Keratinocyte (primary cell): ENCODE data around the gene ABCD3. TPM values are rescaled to one million over a fixed set of nuclear protein-coding genes. Genes with fewer than 3 reads are reported as not detected.
A peak's percentile ranks its signal among the peaks of the same experiment; 100 is the strongest.
"Not testable (repeated sequence)": the region's sequence is repeated elsewhere in the genome, so short reads cannot be mapped to it uniquely, and the experiment has no call there.

Source experiments
- DNase-seq: peaks from one replicate; pipeline ENCODE4 v3.0.0-alpha.2; 2011; ENCODE audit warnings: low read depth, missing footprints, low spot score
- FAIRE-seq: peaks from 2 replicates; lab custom pipeline; 2011; peaks lifted over from hg19 to GRCh38; lab: Jason Lieb, UNC
- H2AFZ ChIP-seq: 2 replicates; pipeline ENCODE4 v1.6.0; 2012; ENCODE audit warnings: low read length, control low read depth, inconsistent platforms; ENCODE audit not compliant: control insufficient read depth
- H3K27ac ChIP-seq: 2 replicates; pipeline ENCODE4 v1.5.1; 2011; ENCODE audit warnings: low read length; ENCODE audit not compliant: control insufficient read depth, insufficient read depth
- H3K27me3 ChIP-seq: 3 replicates; pipeline ENCODE4 v1.6.0; 2011; ENCODE audit warnings: low read length; ENCODE audit not compliant: control insufficient read depth, insufficient read depth; ENCODE audit errors: extremely low read depth
- H3K36me3 ChIP-seq, 2 experiments: 2 replicates in 1 of 2; 3 replicates in 1 of 2; pipeline ENCODE4 v1.5.1; 2011; ENCODE audit warnings: low read length in 2 of 2, mild to moderate bottlenecking in 1 of 2; ENCODE audit not compliant: control insufficient read depth in 2 of 2, insufficient read depth in 2 of 2; ENCODE audit errors: extremely low read depth in 1 of 2
- H3K4me1 ChIP-seq: 3 replicates; pipeline ENCODE4 v1.5.1; 2011; ENCODE audit warnings: low read length; ENCODE audit not compliant: control insufficient read depth, insufficient read depth; ENCODE audit errors: extremely low read depth
- H3K4me2 ChIP-seq: 3 replicates; pipeline ENCODE4 v1.6.0; 2011; ENCODE audit warnings: low read depth, low read length; ENCODE audit not compliant: control insufficient read depth, insufficient read depth; ENCODE audit errors: extremely low read depth
- H3K4me3 ChIP-seq, 3 experiments: fragments of 200-600 bp in 1 of 3; sonication (generic) in 1 of 3; 2 replicates in 2 of 3; 3 replicates in 1 of 3; pipeline ENCODE4 v1.5.1; 2011 to 2016; ENCODE audit warnings: low read length in 3 of 3, mild to moderate bottlenecking in 3 of 3, control low read depth in 2 of 3, inconsistent platforms in 1 of 3, low read depth in 1 of 3, mixed read lengths in 1 of 3, mixed run types in 1 of 3, moderate library complexity in 1 of 3; ENCODE audit not compliant: control insufficient read depth in 2 of 3, insufficient read depth in 2 of 3; ENCODE audit errors: extremely low read depth in 1 of 3
- H3K79me2 ChIP-seq: 2 replicates; pipeline ENCODE4 v1.6.0; 2012; ENCODE audit warnings: low read length; ENCODE audit not compliant: control insufficient read depth, insufficient read depth
- H3K9ac ChIP-seq: 3 replicates; pipeline ENCODE4 v1.6.0; 2011; ENCODE audit warnings: low read length; ENCODE audit not compliant: control insufficient read depth, insufficient read depth; ENCODE audit errors: extremely low read depth
- H3K9me1 ChIP-seq: 3 replicates; pipeline ENCODE4 v1.6.0; 2011; ENCODE audit warnings: low read length; ENCODE audit not compliant: control insufficient read depth, insufficient read depth; ENCODE audit errors: extremely low read depth
- H3K9me3 ChIP-seq: 2 replicates; pipeline ENCODE4 v1.5.1; 2012; ENCODE audit warnings: low read depth, low read length; ENCODE audit not compliant: control insufficient read depth
- H4K20me1 ChIP-seq: 3 replicates; pipeline ENCODE4 v1.6.0; 2011; ENCODE audit warnings: low read length; ENCODE audit not compliant: control insufficient read depth, insufficient read depth; ENCODE audit errors: extremely low read depth
- EZH2 ChIP-seq: IDR thresholded peaks from one replicate; pipeline ENCODE4 v1.6.1; 2012; ENCODE audit warnings: inconsistent platforms, mild to moderate bottlenecking, low read length, moderate library complexity
- dilution Hi-C: fragments of 300-500 bp; cut with MboI; formaldehyde crosslinking; loops from one replicate; pipeline ENCODE4 v1.7.0; 2020; ENCODE audit warnings: low sequenced_read_pairs; ENCODE audit not compliant: extremely low pct_ligation_motif_present
- polyA plus RNA-seq, 5 experiments: library from polyadenylated mRNA; depleted of rRNA in 3 of 5; stranded (reverse) in 3 of 5; stranded (forward) in 1 of 5; unstranded in 1 of 5; fragments of >200 nt; gene quantifications; 1 replicate in 1 of 5; 2 replicates in 3 of 5; 3 replicates in 1 of 5; pipeline versions ENCODE4 v1.2.1 to v1.2.3, GENCODE V29; 2011 to 2012; ENCODE audit warnings: missing spikeins in 2 of 5, low read depth in 1 of 5, low replicate concordance in 1 of 5
- TF ChIP-seq, protein P1 (sequence below), 3 experiments: IDR thresholded peaks in 1 of 3; conservative IDR thresholded peaks in 1 of 3; optimal IDR thresholded peaks in 1 of 3; 2 replicates in 2 of 3; 3 replicates in 1 of 3; pipeline versions ENCODE3 to v1.5.1; 2011; ENCODE audit warnings: low read length in 3 of 3, mild to moderate bottlenecking in 3 of 3, moderate library complexity in 2 of 3, control low read depth in 1 of 3, inconsistent platforms in 1 of 3; ENCODE audit not compliant: insufficient read depth in 2 of 3; ENCODE audit errors: extremely low read depth in 1 of 3

The ABCD3 gene
- polyA plus RNA-seq, 1 donor (not counting 4 experiments of a cell fraction or from before 2014, with no cell fraction given), result 34.9 TPM

GRCh38 chr1:94422115-94422820, 4.1 kb downstream of the ABCD3 start:
- Histone ChIP-seq H3K4me3 (peak overlapping the region in 2 of 3 experiments; percentile 40 to 41), H3K27ac (peak overlapping the region; percentile 69), H3K9me1 (no peaks in the 10 kb centered on the region), H3K9me3 (no peaks in the 10 kb centered on the region), H2AFZ (no peak overlapping the region), H3K36me3 (no peaks in the 10 kb centered on the region), H3K4me1 (peaks cover 30% of the 10 kb centered on the region), H4K20me1 (no peaks in the 10 kb centered on the region), H3K79me2 (peaks cover 86% of the 10 kb centered on the region), H3K27me3 (no peaks in the 10 kb centered on the region), H3K4me2 (peak overlapping the region; percentile 82), H3K9ac (peak overlapping the region; percentile 19)
- dilution Hi-C loops, result no loop called here
- FAIRE-seq, result peak; percentile 71
- no peak for DNase-seq
- TF ChIP-seq, protein P1, sequence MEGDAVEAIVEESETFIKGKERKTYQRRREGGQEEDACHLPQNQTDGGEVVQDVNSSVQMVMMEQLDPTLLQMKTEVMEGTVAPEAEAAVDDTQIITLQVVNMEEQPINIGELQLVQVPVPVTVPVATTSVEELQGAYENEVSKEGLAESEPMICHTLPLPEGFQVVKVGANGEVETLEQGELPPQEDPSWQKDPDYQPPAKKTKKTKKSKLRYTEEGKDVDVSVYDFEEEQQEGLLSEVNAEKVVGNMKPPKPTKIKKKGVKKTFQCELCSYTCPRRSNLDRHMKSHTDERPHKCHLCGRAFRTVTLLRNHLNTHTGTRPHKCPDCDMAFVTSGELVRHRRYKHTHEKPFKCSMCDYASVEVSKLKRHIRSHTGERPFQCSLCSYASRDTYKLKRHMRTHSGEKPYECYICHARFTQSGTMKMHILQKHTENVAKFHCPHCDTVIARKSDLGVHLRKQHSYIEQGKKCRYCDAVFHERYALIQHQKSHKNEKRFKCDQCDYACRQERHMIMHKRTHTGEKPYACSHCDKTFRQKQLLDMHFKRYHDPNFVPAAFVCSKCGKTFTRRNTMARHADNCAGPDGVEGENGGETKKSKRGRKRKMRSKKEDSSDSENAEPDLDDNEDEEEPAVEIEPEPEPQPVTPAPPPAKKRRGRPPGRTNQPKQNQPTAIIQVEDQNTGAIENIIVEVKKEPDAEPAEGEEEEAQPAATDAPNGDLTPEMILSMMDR (optimal IDR thresholded peaks at IDR 0.05 in 1 of 3, IDR thresholded peaks at IDR 0.05 in 1 of 3, conservative IDR thresholded peaks at IDR 0.05 in 1 of 3; ENCODE audit: extremely low read depth in 1 of 3, insufficient read depth in 2 of 3, low read length in 3 of 3), result no peak
- no peak for TF ChIP-seq EZH2

DNA sequence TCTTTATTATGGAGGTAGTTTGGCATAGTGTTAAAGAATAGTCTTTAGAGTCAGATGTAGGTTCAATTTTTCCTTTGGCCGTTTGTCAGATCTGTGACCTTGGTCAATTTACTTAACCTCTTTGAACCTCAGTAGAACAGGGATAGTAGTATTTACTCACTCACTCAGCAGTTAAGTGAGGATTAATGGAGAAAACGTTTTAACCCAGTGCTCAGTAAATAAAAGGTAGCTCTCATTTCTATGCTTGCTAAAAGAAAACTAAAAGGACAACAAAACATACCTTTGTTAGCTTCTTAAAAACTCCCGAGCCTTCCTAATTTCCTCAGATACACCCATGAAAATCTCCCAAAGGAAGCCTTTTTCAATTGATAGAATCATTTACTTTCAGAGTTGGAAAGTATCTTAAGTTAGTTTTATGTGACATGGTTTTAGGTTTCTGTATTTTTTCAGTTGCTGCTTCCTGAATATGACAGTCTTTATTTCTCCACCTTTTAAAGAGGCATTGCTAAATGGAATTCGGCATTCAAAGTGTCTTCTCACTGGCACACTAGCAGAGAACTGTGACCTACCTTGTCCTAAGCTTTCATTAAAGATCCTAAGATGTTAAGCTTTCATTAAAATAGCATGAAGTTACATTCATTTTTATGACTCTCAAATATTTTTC, 7.8 kb downstream of the ABCD3 start:
- peaks cover 93% of the 10 kb centered on the region for H3K79me2 ChIP-seq
- FAIRE-seq, result peak; percentile 57

DNA sequence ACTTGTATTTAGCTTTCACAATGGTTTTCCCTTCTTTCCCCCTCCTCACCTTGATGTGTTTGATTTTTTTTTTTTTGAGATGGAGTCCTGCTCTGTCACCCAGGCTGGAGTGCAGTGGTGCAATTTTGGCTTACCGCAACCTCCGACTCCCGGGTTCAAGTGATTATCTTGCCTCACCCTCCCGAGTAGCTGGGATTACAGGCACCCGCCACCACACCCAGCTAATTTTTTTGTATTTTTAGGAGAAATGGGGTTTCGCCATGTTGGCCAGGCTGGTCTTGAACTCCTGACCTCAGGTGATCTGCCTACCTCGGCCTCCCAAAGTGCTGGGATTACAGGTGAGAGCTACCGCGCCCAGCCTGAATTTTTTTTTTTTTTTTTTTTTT, 8.3 kb downstream of the ABCD3 start:
- H3K4me2 ChIP-seq, H2AFZ ChIP-seq, dilution Hi-C loops, H3K36me3 ChIP-seq, H4K20me1 ChIP-seq, FAIRE-seq, H3K9ac ChIP-seq, H3K27ac ChIP-seq, H3K27me3 ChIP-seq, H3K9me1 ChIP-seq, H3K9me3 ChIP-seq, DNase-seq, H3K4me3 ChIP-seq: not testable (repeated sequence)
- H3K79me2 ChIP-seq, result peaks cover 92% of the 10 kb centered on the region
- peaks cover 17% of the 10 kb centered on the region for H3K4me1 ChIP-seq

More for the DNA sequence above, 7.8 kb downstream of the ABCD3 start:
- Histone ChIP-seq H3K9me1 (no peaks in the 10 kb centered on the region), H3K27ac (no peak overlapping the region), H3K36me3 (no peaks in the 10 kb centered on the region), H3K4me1 (peaks cover 20% of the 10 kb centered on the region), H3K9me3 (no peaks in the 10 kb centered on the region), H3K4me2 (no peak overlapping the region), H2AFZ (no peak overlapping the region), H3K4me3 (no peak overlapping the region), H3K27me3 (no peaks in the 10 kb centered on the region), H3K9ac (no peak overlapping the region), H4K20me1 (no peaks in the 10 kb centered on the region)
- DNase-seq, result no peak
- no peak for TF ChIP-seq EZH2
- TF ChIP-seq, protein P1 (optimal IDR thresholded peaks at IDR 0.05 in 1 of 3, IDR thresholded peaks at IDR 0.05 in 1 of 3, conservative IDR thresholded peaks at IDR 0.05 in 1 of 3; ENCODE audit: extremely low read depth in 1 of 3, insufficient read depth in 2 of 3, low read length in 3 of 3), result no peak
- dilution Hi-C loops, result no loop called here
